C4-2B (cell line): ENCODE data around the gene RPS21.

Source experiments
- CTCF ChIP-seq: fragments of 450-650 bp; conservative IDR thresholded peaks from 2 replicates; pipeline ENCODE4 v1.5.1; 2017; ENCODE audit warnings: mild to moderate bottlenecking
- ZFX ChIP-seq: fragments of 450-650 bp; IDR thresholded peaks from 2 replicates; pipeline ENCODE4 v1.6.1; 2017

- TF ChIP-seq CTCF (no peak), ZFX (no peak)
Observed at GRCh38 chr20:62357681-62358080, 29.2 kb upstream of the RPS21 start.
